HUES6 (cell line): ENCODE measurements around the gene SIRPG.

Source experiments
- H3K27ac ChIP-seq: 2 replicates; pipeline ENCODE4 v1.7.0; 2013; ENCODE audit warnings: low read depth, mild to moderate bottlenecking, low read length, inconsistent platforms
- H3K27me3 ChIP-seq: 2 replicates; pipeline ENCODE4 v1.6.1; 2013; ENCODE audit warnings: low read length; ENCODE audit not compliant: control insufficient read depth, insufficient read depth
- H3K36me3 ChIP-seq: 2 replicates; pipeline ENCODE4 v1.6.1; 2013; ENCODE audit warnings: low read length; ENCODE audit not compliant: control insufficient read depth, insufficient read depth
- H3K4me1 ChIP-seq: 2 replicates; pipeline ENCODE4 v1.6.1; 2013; ENCODE audit warnings: low read length; ENCODE audit not compliant: control insufficient read depth, insufficient read depth
- H3K4me3 ChIP-seq: 2 replicates; pipeline ENCODE4 v1.5.1; 2013; ENCODE audit warnings: low read depth, low read length
- H3K9ac ChIP-seq: one replicate; pipeline ENCODE4 v1.6.1; 2013; ENCODE audit warnings: mild to moderate bottlenecking, low read length
- H3K9me3 ChIP-seq: 2 replicates; pipeline ENCODE4 v1.6.1; 2013; ENCODE audit warnings: low read depth, low read length; ENCODE audit not compliant: control insufficient read depth, insufficient read depth

Gene SIRPG

DNA sequence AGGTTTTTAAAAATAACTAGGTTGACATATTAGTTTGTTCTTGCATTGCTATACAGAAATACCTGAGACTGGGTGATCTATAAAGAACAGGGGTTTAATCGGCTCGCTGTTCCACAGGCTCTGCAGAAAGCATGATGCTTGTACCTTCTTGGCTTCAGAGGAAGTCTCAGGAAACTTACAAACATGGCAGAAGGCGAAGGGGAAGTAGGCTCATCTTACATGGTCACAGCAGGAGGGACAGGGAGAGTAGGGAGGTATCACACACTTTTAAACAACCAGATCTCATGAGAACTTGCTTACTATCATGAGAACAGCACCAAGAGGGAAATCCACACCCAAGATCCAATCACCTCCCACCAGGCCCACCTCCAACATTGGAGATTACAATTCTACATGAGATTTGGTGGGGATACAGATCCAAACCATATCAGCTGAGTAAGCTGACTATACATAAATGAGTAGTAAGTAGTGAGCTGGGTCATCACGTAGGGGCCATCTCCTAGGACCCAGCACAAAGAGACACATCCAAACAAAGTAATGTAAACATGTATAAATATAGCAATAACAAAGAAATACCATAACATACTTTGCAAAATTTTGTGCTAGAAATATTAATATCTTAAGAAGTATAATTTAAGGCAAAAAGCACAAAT lies 31.4 kb upstream of the SIRPG start:
- Histone ChIP-seq H3K27me3 (no peaks in the 10 kb centered on the region), H3K27ac (no peak overlapping the region), H3K4me3 (no peak overlapping the region), H3K9me3 (peaks cover 10% of the 10 kb centered on the region), H3K4me1 (0 out of 2 replicates have a peak, but pooled peaks cover 4% of the 10 kb centered on the region), H3K9ac (no peak overlapping the region), H3K36me3 (no peaks in the 10 kb centered on the region)

DNA sequence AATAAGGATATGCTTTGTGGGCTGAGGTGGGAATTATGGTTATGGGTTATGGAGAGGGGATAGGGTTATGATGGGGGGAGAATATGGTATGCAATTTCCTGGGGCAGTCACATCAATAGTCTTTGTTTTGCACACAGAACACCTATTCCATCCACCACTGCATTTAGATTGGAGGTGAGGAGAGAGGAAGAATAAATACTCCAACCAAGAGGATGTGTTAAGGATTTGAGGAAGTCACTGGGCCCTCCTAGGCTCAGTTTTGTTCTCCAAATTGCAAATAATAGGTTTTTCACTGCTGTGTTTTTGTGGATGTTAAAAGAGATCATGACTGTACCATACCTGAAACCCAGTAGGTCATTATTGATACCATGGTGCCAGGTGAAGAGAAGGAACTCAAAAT lies 29.5 kb upstream of the SIRPG start:
- Histone ChIP-seq H3K4me1 (0 out of 2 replicates have a peak, but pooled peaks cover 4% of the 10 kb centered on the region), H3K27me3 (no peaks in the 10 kb centered on the region), H3K9me3 (peaks cover 16% of the 10 kb centered on the region)

DNA sequence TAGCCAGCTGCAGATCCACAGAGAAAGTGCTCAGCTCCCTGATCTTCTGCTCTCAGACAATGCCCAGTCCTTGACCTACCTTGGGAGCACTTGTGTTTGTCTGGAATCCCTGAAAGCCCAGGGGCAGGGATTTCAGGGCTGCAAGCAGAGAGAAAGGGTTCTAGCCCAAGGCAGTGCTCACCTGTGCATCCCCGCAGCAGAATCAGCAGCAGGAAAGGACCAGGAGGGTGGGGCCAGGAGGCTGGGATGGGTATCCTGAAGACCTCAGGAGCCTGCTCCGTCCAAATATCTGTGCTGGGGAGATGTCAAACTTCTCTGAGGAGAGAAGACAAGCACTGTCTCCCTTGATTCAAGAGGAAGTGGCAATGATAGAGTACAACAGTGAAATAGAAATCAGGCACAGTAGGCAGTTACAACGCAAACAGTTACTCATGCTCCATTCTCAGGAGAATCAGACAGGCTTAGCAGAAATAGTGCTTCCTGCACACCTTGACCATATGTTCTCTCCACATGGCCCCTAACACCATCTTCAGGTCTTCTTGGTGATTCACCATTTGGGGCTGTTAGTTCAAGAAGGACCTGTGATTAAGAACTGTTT lies 28.7 kb upstream of the SIRPG start:
- no peak overlapping the region for H3K9ac ChIP-seq
- H3K27me3 ChIP-seq = no peaks in the 10 kb centered on the region
- H3K9me3 ChIP-seq = peaks cover 15% of the 10 kb centered on the region
- H3K27ac ChIP-seq = no peak overlapping the region
- H3K4me3 ChIP-seq = no peak overlapping the region
- 0 out of 2 replicates have a peak, but pooled peaks cover 4% of the 10 kb centered on the region for H3K4me1 ChIP-seq
- H3K36me3 ChIP-seq = no peaks in the 10 kb centered on the region

More for the DNA sequence above, 29.5 kb upstream of the SIRPG start:
- Histone ChIP-seq H3K4me3 (no peak overlapping the region), H3K27ac (no peak overlapping the region), H3K36me3 (no peaks in the 10 kb centered on the region), H3K9ac (no peak overlapping the region)

DNA sequence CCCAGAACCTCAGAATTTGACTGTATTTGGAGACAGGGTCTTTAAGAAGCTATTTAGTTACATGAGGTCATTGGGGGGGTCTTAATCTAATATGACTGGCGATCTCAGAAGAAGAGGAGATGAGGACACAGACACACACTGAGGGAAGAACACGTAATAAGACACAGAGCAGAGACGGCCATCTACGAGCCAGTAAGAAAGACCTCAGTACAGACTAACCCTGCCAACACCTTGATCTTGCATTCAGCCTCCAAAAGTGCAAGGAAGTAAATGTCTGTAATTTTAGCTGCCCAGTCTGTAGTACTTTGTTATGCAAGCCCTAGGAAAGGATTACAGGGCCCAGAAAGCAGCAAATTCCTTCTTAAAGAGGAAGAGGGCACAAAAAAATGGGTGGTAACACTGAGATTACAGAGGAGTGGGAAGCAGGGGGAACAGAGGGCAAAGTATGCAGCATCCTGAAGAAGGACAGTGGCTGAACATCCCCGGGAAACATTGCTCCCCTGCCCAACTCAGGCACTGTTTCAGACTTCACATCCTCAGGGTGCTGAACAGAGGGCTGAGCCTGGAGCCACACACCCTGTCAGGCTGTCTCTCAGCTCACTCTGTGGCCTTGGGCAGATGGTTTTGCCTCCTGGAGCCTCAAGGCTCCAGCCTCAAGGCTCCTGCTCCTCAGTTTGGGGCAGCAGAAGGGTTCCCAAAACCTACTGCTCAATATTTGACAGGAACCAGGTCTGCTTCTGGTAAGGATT lies 27.9 kb upstream of the SIRPG start:
- no peaks in the 10 kb centered on the region for H3K27me3 ChIP-seq
- H3K4me1 ChIP-seq = 0 out of 2 replicates have a peak, but pooled peaks cover 4% of the 10 kb centered on the region
- peaks cover 10% of the 10 kb centered on the region; the same call in 1 of the 2 replicates for H3K9me3 ChIP-seq
- H3K27ac ChIP-seq = no peak overlapping the region
- no peaks in the 10 kb centered on the region for H3K36me3 ChIP-seq
- no peak overlapping the region for H3K4me3 ChIP-seq
- no peak overlapping the region for H3K9ac ChIP-seq

DNA sequence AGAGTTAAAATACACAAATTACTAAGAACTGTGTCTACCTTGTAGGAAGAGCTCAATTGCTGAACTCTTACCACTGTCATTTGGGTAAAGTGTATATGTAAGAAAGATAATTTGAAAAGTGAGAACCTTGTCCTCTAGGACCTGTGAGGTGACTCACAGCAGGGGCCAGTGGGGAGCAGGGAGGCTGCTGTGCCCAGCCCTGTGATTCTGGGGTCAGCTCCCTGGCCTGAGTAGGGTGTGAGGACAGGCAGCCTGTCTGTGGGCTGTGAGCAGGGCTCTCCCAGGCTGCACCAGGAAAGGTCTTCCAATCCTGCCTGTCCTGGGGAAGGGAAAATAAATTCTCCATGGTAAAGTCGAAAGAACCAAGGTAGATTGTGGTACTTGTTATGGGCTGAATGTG lies 27.3 kb upstream of the SIRPG start:
- H3K27ac ChIP-seq = no peak overlapping the region
- H3K4me3 ChIP-seq = no peak overlapping the region
- H3K9ac ChIP-seq = no peak overlapping the region
- no peaks in the 10 kb centered on the region for H3K27me3 ChIP-seq
- H3K4me1 ChIP-seq = 0 out of 2 replicates have a peak, but pooled peaks cover 4% of the 10 kb centered on the region
- H3K9me3 ChIP-seq = peaks cover 7% of the 10 kb centered on the region; the same call in 1 of the 2 replicates
- no peaks in the 10 kb centered on the region for H3K36me3 ChIP-seq

DNA sequence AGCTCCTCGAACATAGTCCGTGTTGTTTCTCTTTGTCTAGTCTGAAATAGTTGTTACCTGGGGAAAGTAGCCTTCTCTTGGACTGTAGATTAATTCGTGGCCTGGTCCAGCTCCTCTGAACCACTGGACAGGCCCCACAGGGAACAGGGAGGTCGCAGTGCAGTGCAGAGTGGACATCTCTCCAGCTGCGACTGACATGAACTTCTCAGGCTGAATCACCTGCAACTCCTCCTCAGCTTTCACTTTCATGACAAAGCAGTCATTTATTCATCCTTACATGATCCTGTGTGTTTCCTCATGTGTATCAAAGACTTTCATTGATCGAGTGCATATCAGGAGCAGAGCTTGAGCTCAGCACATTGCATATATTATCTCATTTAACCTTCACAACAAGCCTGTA lies 19.1 kb upstream of the SIRPG start:
- H3K27me3 ChIP-seq = no peaks in the 10 kb centered on the region
- H3K9ac ChIP-seq = no peak overlapping the region

DNA sequence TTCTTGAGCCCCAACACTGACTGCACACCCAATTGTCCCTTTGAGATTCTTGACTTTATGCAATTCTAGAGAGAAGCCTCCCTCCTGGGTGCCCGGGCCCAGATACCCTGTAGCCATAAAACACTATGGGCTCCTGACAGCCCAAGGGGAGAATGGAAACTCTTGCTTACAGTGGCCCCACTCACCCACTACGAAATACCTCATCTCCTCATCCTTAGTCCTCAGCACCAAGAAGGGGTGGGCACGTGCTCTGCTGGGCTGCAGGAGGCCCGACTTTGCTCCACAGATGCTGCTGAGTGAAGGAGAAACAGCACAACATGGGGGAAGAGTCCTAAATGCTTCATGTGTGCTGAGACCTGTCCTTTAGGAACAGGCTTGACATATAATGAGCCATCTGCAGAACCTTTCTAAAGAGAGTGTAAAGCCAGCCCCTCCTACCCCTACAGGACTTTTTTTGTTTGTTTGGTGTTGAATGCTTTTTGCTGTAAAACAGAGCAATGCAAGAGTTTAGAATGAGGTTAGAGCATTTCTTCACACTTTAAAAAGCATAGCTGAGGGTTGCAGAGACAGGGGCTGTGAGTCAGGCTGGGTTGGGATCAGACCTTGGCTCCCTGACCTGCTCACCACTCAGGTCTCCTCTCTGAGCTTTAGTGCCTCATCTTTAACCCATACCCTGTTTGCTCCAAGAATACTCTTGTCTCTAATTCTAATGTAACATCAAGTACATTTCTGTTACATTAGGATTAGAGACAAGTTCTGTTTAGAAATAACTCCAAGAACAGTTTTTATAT lies 17.6 kb upstream of the SIRPG start:
- Histone ChIP-seq H3K4me1 (no peaks in the 10 kb centered on the region), H3K9me3 (peaks cover 18% of the 10 kb centered on the region), H3K27ac (no peak overlapping the region), H3K9ac (no peak overlapping the region), H3K27me3 (no peaks in the 10 kb centered on the region), H3K4me3 (no peak overlapping the region), H3K36me3 (no peaks in the 10 kb centered on the region)

More for the DNA sequence above, 19.1 kb upstream of the SIRPG start:
- Histone ChIP-seq H3K4me3 (no peak overlapping the region), H3K36me3 (no peaks in the 10 kb centered on the region), H3K27ac (no peak overlapping the region), H3K9me3 (peaks cover 7% of the 10 kb centered on the region), H3K4me1 (no peaks in the 10 kb centered on the region)

DNA sequence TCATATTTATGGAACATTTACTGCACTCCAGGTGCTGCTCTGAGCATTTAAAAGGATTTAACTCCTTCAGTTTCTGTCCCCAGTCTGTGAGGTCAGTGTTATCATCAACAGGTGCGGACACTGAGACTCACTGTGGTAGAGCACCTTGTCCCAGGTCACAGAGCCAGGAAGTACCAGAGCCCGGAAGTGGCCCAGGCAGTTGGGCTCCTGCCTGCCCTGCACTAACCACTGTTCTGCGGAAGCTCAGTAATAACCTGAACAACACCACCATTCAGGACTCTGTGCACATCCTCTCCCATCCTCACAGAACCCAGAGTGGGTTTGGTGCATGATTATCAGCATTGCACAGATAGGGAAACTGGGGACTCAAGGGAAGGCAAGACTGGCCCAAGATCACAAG lies 16.8 kb upstream of the SIRPG start:
- H3K27me3 ChIP-seq = no peaks in the 10 kb centered on the region
- H3K9me3 ChIP-seq = peaks cover 18% of the 10 kb centered on the region
- no peak overlapping the region for H3K4me3 ChIP-seq
- no peaks in the 10 kb centered on the region for H3K36me3 ChIP-seq
- no peak overlapping the region for H3K27ac ChIP-seq
- no peaks in the 10 kb centered on the region for H3K4me1 ChIP-seq
- H3K9ac ChIP-seq = no peak overlapping the region

DNA sequence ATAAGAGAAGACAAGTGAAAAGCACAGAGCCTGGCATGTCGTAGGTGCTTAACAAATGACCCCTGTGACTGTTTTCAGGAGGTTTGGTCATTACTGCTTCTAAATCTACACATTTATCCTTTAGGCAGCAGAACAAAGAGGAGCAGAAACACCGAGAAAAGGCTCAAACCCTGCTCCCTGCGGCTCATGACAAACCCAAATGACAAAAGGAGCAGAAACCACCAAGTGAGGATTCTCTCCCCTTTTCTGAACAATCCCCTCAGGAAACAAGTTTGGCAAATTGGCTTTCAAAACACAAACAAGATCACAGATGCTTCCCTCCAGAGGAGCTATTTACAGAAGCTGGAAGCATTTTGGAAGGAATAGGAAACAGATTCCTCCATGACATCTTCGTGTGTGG lies 15.8 kb upstream of the SIRPG start:
- Histone ChIP-seq H3K36me3 (no peaks in the 10 kb centered on the region), H3K27me3 (no peaks in the 10 kb centered on the region), H3K27ac (no peak overlapping the region), H3K9ac (no peak overlapping the region), H3K9me3 (peaks cover 18% of the 10 kb centered on the region), H3K4me1 (no peaks in the 10 kb centered on the region), H3K4me3 (no peak overlapping the region)

DNA sequence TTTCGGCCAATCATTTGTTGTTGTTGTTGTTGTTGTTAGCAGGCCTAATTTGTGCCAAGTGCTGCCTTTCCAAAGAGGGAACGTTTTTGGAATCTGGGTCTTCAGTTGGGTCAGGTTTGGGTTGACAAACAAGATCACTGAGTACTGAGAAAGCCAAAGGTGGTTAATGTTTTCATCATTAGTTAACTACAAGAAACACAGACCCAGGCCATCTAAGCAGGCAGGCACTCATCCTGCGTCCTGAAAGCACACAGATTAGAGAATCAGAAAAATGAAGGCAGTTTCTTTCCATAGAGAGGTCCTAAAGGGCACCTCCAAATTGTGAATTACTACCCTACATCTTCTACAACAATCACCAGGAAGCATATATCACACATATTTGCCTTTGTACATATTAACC lies 15.1 kb upstream of the SIRPG start:
- Histone ChIP-seq H3K36me3 (no peaks in the 10 kb centered on the region), H3K9ac (no peak overlapping the region), H3K27ac (no peak overlapping the region), H3K9me3 (peaks cover 20% of the 10 kb centered on the region), H3K27me3 (no peaks in the 10 kb centered on the region), H3K4me1 (no peaks in the 10 kb centered on the region), H3K4me3 (no peak overlapping the region)
